Heart right ventricle (tissue), 16 donors: Measurements from ENCODE around the gene BCHE. TPM values are rescaled to one million over a fixed set of nuclear protein-coding genes. Genes with fewer than 3 reads are reported as not detected.

Experiments
- ATAC-seq, 8 donors: fragments of 200-7000 bp; cut with Tn5 transposase; one replicate each; pipeline ENCODE4 v1.9.1; 2020; ENCODE audit warnings: mild to moderate bottlenecking in 8 of 8, moderate library complexity in 8 of 8, moderate number of reproducible peaks in 1 of 8
- DNase-seq, 2 donors: peaks; one replicate each; pipeline ENCODE4 v3.0.0-alpha.2; 2020
- H3K27ac ChIP-seq, 10 donors: fragments of 200-600 bp; sonication (generic) in 2 of 10; one replicate each; pipeline versions ENCODE4 v1.5.0 to v1.8.0; 2020 to 2022; ENCODE audit warnings: mild to moderate bottlenecking in 3 of 10
- H3K27me3 ChIP-seq, 7 donors: fragments of 200-600 bp; one replicate each; pipeline ENCODE4 v1.8.0; 2021 to 2022; ENCODE audit warnings: mild to moderate bottlenecking in 2 of 7
- H3K36me3 ChIP-seq, 9 donors: fragments of 200-600 bp; sonication (generic) in 1 of 9; one replicate each; pipeline versions ENCODE4 v1.5.0 to v1.8.0; 2020 to 2022; ENCODE audit warnings: mild to moderate bottlenecking in 2 of 9
- H3K4me1 ChIP-seq, 9 donors: fragments of 200-600 bp; sonication (generic) in 1 of 9; one replicate each; pipeline versions ENCODE4 v1.5.0 to v1.8.0; 2020 to 2022; ENCODE audit warnings: mild to moderate bottlenecking in 4 of 9
- H3K4me3 ChIP-seq, 10 donors: fragments of 200-600 bp; sonication (generic) in 2 of 10; one replicate each; pipeline versions ENCODE4 v1.5.0 to v1.8.0; 2020 to 2022; ENCODE audit warnings: mild to moderate bottlenecking in 7 of 10, moderate library complexity in 2 of 10
- H3K9me3 ChIP-seq, 11 donors: fragments of 200-600 bp in 10 of 11; sonication (generic) in 2 of 11; one replicate each; pipeline versions ENCODE4 v1.5.0 to v1.8.0; 2013 to 2022; ENCODE audit warnings: mild to moderate bottlenecking in 2 of 11, control low read depth in 1 of 11, moderate library complexity in 1 of 11
- CTCF ChIP-seq, 9 donors: fragments of 200-600 bp; sonication (generic) in 2 of 9; IDR thresholded peaks; one replicate each; pipeline versions ENCODE4 v1.5.0 to v1.8.0; 2021 to 2022; ENCODE audit warnings: antibody characterized with exemption in 9 of 9, mild to moderate bottlenecking in 5 of 9, moderate library complexity in 1 of 9
- WGBS, 2 donors: extraction: QIAGEN DNeasy Blood & Tissue Kit; methylation state at CpG; one replicate each; pipeline ENCODE4 v1.1.7; 2013; ENCODE audit warnings: inconsistent platforms in 1 of 2; 5-methylcytosine and 5-hydroxymethylcytosine counted together
- intact Hi-C, 10 donors: fragments of 100-400 bp; cut with DNase I; formaldehyde crosslinking; loops; one replicate each; pipeline versions ENCODE4 v1.11.1 to v1.14.2; 2022
- polyA plus RNA-seq, 2 donors: library from polyadenylated mRNA; stranded (reverse); fragments of 200-250 nt; gene quantifications; one replicate each; pipeline ENCODE4 v1.2.3, GENCODE V29; 2013
- total RNA-seq, 10 donors: library from RNA; stranded (reverse); fragmentation: NEBNext Ultra II Directional in 3 of 10; extraction: Animal tissue kit (Norgen Biotek cat#: 25700) in 3 of 10; gene quantifications; one replicate each; pipeline versions ENCODE4 v1.2.1 to v1.2.4, GENCODE V29; 2021 to 2023
- donor health status: Arrhythmogenic right ventricular cardiomyopathy.
- donor health status: ischemic (EF 13 %, LVEDD 7.1; RV severe dilation, severe dysfunction).
- donor health status: healthy with polysubstance abuse.
- donor health status: DM: no; HTN: yes; CAD: no.
- donor health status: DM: no; HTN: no; CAD: no.
- donor health status: ischemic (EF 25% LVEDD 6.9; RV normal size, moderate dysfunction).
- donor health status: ischemic (EF 25% LVEDD 5.7; RV mildly dilated, moderate dysfunction).
- donor health status: healthy.
- donor health status: DM: yes; HTN: yes; CAD: no.
- donor health status: Ischemic cardiomyopathy.
- donor health status: ischemic (EF 35%, LVEDD 5.7; RV mildly dilated, moderate dysfunction).
- donor health status: nonischemic (EF 11% LVEDD 7.7; RV severe dilation, severe dysfunction).
- donor health status: DM: yes; HTN: yes; CAD: no.
- donor health status: PGD.
- donor health status: ischemic (EF 29% LVEDD 5.4; RV normal size, mild dysfunction).
- donor health status: nonischemic (EF 23%, LVEDD 6.1; RV moderate dilation, normal function).

Gene BCHE
- total and polyA plus RNA-seq, 12 donors: 0.62 to 8.4 (median 1.9) TPM

GRCh38 chr3:165759041-165759440 is 78.2 kb downstream of the BCHE start:
- Histone ChIP-seq H3K9me3 (peaks cover 0 to 9% (median 0%) of the 10 kb centered on the region in 11 donors), H3K4me1 (no peaks in the 10 kb centered on the region), H3K36me3 (no peaks in the 10 kb centered on the region), H3K27me3 (no peaks in the 10 kb centered on the region), H3K27ac (no peak overlapping the region), H3K4me3 (no peak overlapping the region)
- no peak for TF ChIP-seq CTCF (IDR thresholded peaks at IDR 0.05)
- DNase-seq (no peak), ATAC-seq (no peak)
- intact Hi-C loops: no loop called here
- WGBS, 2 donors: 67 to 80% methylated on average over 3 of the region's 3 CpGs

GRCh38 chr3:165755571-165755970 is 81.7 kb downstream of the BCHE start:
- intact Hi-C loops: no loop called here

GRCh38 chr3:165754219-165755007 is 82.8 kb downstream of the BCHE start:
- TF ChIP-seq CTCF (IDR thresholded peaks at IDR 0.05): no peak
- H3K27me3 ChIP-seq: no peaks in the 10 kb centered on the region
- DNase-seq (no peak), ATAC-seq (no peak)
- H3K36me3 ChIP-seq: no peaks in the 10 kb centered on the region
- intact Hi-C loops: no loop called here
- WGBS, 2 donors: 85% methylated on average over 1 of the region's 1 CpG
- no peaks in the 10 kb centered on the region for H3K4me1 ChIP-seq
- H3K9me3 ChIP-seq: no peaks in the 10 kb centered on the region
- no peak overlapping the region for H3K4me3 ChIP-seq
- H3K27ac ChIP-seq: no peak overlapping the region

More at GRCh38 chr3:165755571-165755970, 81.7 kb downstream of the BCHE start:
- 69 to 81% methylated on average over 1 of the region's 1 CpG for WGBS, 2 donors
- Histone ChIP-seq H3K9me3 (no peaks in the 10 kb centered on the region), H3K36me3 (no peaks in the 10 kb centered on the region), H3K4me1 (no peaks in the 10 kb centered on the region), H3K27ac (no peak overlapping the region), H3K4me3 (no peak overlapping the region), H3K27me3 (no peaks in the 10 kb centered on the region)
- no peak for ATAC-seq
- DNase-seq: no peak
- no peak for TF ChIP-seq CTCF (IDR thresholded peaks at IDR 0.05)

GRCh38 chr3:165753560-165753959 is 83.7 kb downstream of the BCHE start:
- ATAC-seq (no peak), DNase-seq (no peak)
- no peaks in the 10 kb centered on the region for H3K36me3 ChIP-seq
- H3K9me3 ChIP-seq: no peaks in the 10 kb centered on the region
- H3K27me3 ChIP-seq: no peaks in the 10 kb centered on the region
- intact Hi-C loops: no loop called here
- no peaks in the 10 kb centered on the region for H3K4me1 ChIP-seq
- H3K4me3 ChIP-seq: no peak overlapping the region
- no peak for TF ChIP-seq CTCF (IDR thresholded peaks at IDR 0.05)
- no peak overlapping the region for H3K27ac ChIP-seq
